Glutamatergic neuron (in vitro differentiated cells): ENCODE measurements around the gene FIGNL2. TPM values are rescaled to one million over a fixed set of nuclear protein-coding genes. Genes with fewer than 3 reads are reported as not detected.
A peak's percentile ranks its signal among the peaks of the same experiment; 100 is the strongest.

Experiments
- DNase-seq: peaks from one replicate; pipeline ENCODE4 v3.0.0; 2022
- H3K27ac Mint-ChIP-seq: one replicate; pipeline ENCODE4 v1.8.0; 2020; ENCODE audit warnings: mild to moderate bottlenecking, mixed read lengths, inconsistent platforms; ENCODE audit not compliant: unreplicated experiment
- H3K27me3 Mint-ChIP-seq: one replicate; pipeline ENCODE4 v1.8.0; 2020; ENCODE audit warnings: mild to moderate bottlenecking, moderate library complexity, mixed read lengths, inconsistent platforms; ENCODE audit not compliant: unreplicated experiment
- H3K36me3 Mint-ChIP-seq: one replicate; pipeline ENCODE4 v1.8.0; 2020; ENCODE audit warnings: mild to moderate bottlenecking, mixed read lengths, inconsistent platforms; ENCODE audit not compliant: unreplicated experiment
- H3K4me1 Mint-ChIP-seq: one replicate; pipeline ENCODE4 v1.8.0; 2020; ENCODE audit warnings: mild to moderate bottlenecking, low read depth, mixed read lengths, inconsistent platforms; ENCODE audit not compliant: unreplicated experiment
- H3K4me3 Mint-ChIP-seq: one replicate; pipeline ENCODE4 v1.8.0; 2020; ENCODE audit warnings: mild to moderate bottlenecking, mixed read lengths, inconsistent platforms; ENCODE audit not compliant: unreplicated experiment
- H3K9me3 Mint-ChIP-seq: one replicate; pipeline ENCODE4 v1.8.0; 2020; ENCODE audit warnings: mild to moderate bottlenecking, moderate library complexity, mixed read lengths, inconsistent platforms; ENCODE audit not compliant: unreplicated experiment
- CTCF ChIP-seq: fragments of 200-600 bp; sonication (generic); IDR thresholded peaks from one replicate; pipeline ENCODE4 v1.5.0; 2021; ENCODE audit not compliant: partially characterized antibody, unreplicated experiment
- total RNA-seq: library from RNA; stranded (reverse); fragmentation: NEBNext Ultra II Directional; extraction: Animal tissue kit (Norgen Biotek cat#: 25700); gene quantifications from one replicate; pipeline ENCODE4 v1.2.1, GENCODE V29; 2021; ENCODE audit not compliant: unreplicated experiment

The FIGNL2 gene
- total RNA-seq, 1 donor from 2014 or later = 107 TPM

GRCh38 chr12:51823875-51824565 is 24.5 kb downstream of the FIGNL2 start:
- H3K36me3 Mint-ChIP-seq = no peaks in the 10 kb centered on the region
- H3K4me3 Mint-ChIP-seq = peak overlapping the region; percentile 1
- H3K27me3 Mint-ChIP-seq = peaks cover 21% of the 10 kb centered on the region
- peaks cover 36% of the 10 kb centered on the region for H3K4me1 Mint-ChIP-seq
- H3K9me3 Mint-ChIP-seq = peaks cover 31% of the 10 kb centered on the region
- H3K27ac Mint-ChIP-seq = no peak overlapping the region
- TF ChIP-seq CTCF = no peak
- no peak for DNase-seq

- no peak for TF ChIP-seq CTCF
- H3K4me1 Mint-ChIP-seq = peaks cover 33% of the 10 kb centered on the region
- no peak for DNase-seq
- peaks cover 23% of the 10 kb centered on the region for H3K27me3 Mint-ChIP-seq
- no peak overlapping the region for H3K27ac Mint-ChIP-seq
- H3K4me3 Mint-ChIP-seq = no peak overlapping the region
- H3K36me3 Mint-ChIP-seq = no peaks in the 10 kb centered on the region
- H3K9me3 Mint-ChIP-seq = peaks cover 32% of the 10 kb centered on the region
Observed at GRCh38 chr12:51822956-51823355, 25.6 kb downstream of the FIGNL2 start.

GRCh38 chr12:51822261-51822616 is 26.3 kb downstream of the FIGNL2 start:
- H3K4me3 Mint-ChIP-seq = no peak overlapping the region
- no peak for DNase-seq
- peaks cover 35% of the 10 kb centered on the region for H3K4me1 Mint-ChIP-seq
- no peak for TF ChIP-seq CTCF
- peaks cover 30% of the 10 kb centered on the region for H3K9me3 Mint-ChIP-seq
- H3K36me3 Mint-ChIP-seq = no peaks in the 10 kb centered on the region
- no peak overlapping the region for H3K27ac Mint-ChIP-seq
- H3K27me3 Mint-ChIP-seq = peaks cover 26% of the 10 kb centered on the region

- peaks cover 24% of the 10 kb centered on the region for H3K27me3 Mint-ChIP-seq
- no peak overlapping the region for H3K4me3 Mint-ChIP-seq
- TF ChIP-seq CTCF = no peak
- H3K27ac Mint-ChIP-seq = no peak overlapping the region
- H3K36me3 Mint-ChIP-seq = no peaks in the 10 kb centered on the region
- peaks cover 29% of the 10 kb centered on the region for H3K9me3 Mint-ChIP-seq
- DNase-seq = no peak
- peaks cover 33% of the 10 kb centered on the region for H3K4me1 Mint-ChIP-seq
Observed at GRCh38 chr12:51821440-51822260, 26.9 kb downstream of the FIGNL2 start.
